GM12878 (cell line): ENCODE data around the gene LRRC8D. TPM values are rescaled to one million over a fixed set of nuclear protein-coding genes. Genes with fewer than 3 reads are reported as not detected.
A peak's percentile ranks its signal among the peaks of the same experiment; 100 is the strongest.

Experiments used
- ATAC-seq: fragments of 200-7000 bp; cut with Tn5 transposase; 3 replicates; pipeline ENCODE4 v1.9.1; 2020; ENCODE audit warnings: mild to moderate bottlenecking, moderate library complexity
- BruUV-seq: library from RNA; stranded (reverse); fragments of 400-500 nt; replicated peaks from 2 replicates; lab custom pipeline; 2021; lab: Mats Ljungman, UMichigan
- CTCF ChIA-PET: fragments of 300-600 bp; sonication (Branson Sonifier 250); formaldehyde crosslinking; extraction: SDS; loops from one replicate; lab custom pipeline; 2021; ENCODE audit warnings: inconsistent platforms; lab: Yijun Ruan, JAX
- POLR2A ChIA-PET: fragments of 350-600 bp; formaldehyde crosslinking; extraction: SDS; loops from one replicate; lab custom pipeline; 2021; ENCODE audit warnings: inconsistent platforms; lab: Charles Lee
- RAD21 ChIA-PET: fragments of 300-600 bp; sonication (Branson Sonifier 250); formaldehyde crosslinking; loops from one replicate; lab custom pipeline; 2023; ENCODE audit warnings: antibody characterized with exemption; ENCODE audit not compliant: unreplicated experiment; lab: Charles Lee
- SMC1A ChIA-PET: fragments of 300-600 bp; sonication (Branson Sonifier 250); formaldehyde crosslinking; loops from one replicate; lab custom pipeline; 2023; ENCODE audit not compliant: unreplicated experiment, uncharacterized antibody; lab: Charles Lee
- DNase-seq: peaks from one replicate; pipeline ENCODE4 v3.0.0-alpha.2; 2011; ENCODE audit warnings: low read depth, low spot score
- FAIRE-seq: peaks from 3 replicates; lab custom pipeline; 2011; peaks lifted over from hg19 to GRCh38; lab: Jason Lieb, UNC
- H2AFZ ChIP-seq: 2 replicates; pipeline ENCODE4 v1.6.0; 2011; ENCODE audit warnings: low read depth, low read length, control low read depth; ENCODE audit not compliant: control insufficient read depth
- H3K27ac ChIP-seq: 2 replicates; pipeline ENCODE4 v1.5.1; 2011; ENCODE audit warnings: control low read depth; ENCODE audit not compliant: control insufficient read depth, insufficient read depth
- H3K27me3 ChIP-seq, 2 experiments: replicated peaks in 1 of 2; 2 replicates each; pipeline versions ENCODE4 v1.6.0 to v1.6.1; 2011; ENCODE audit warnings: low read length in 1 of 2; ENCODE audit not compliant: control insufficient read depth in 2 of 2, insufficient read depth in 2 of 2
- H3K36me3 ChIP-seq, 2 experiments: 2 replicates each; pipeline ENCODE4 v1.5.1; 2011; ENCODE audit warnings: low read length in 1 of 2; ENCODE audit not compliant: control insufficient read depth in 2 of 2, insufficient read depth in 2 of 2
- H3K4me1 ChIP-seq: 2 replicates; pipeline ENCODE4 v1.6.1; 2011; ENCODE audit warnings: mild to moderate bottlenecking, low read length, moderate library complexity, mixed read lengths; ENCODE audit not compliant: control insufficient read depth, insufficient read depth
- H3K4me2 ChIP-seq: 2 replicates; pipeline ENCODE4 v1.6.0; 2011; ENCODE audit warnings: control low read depth; ENCODE audit not compliant: control insufficient read depth, insufficient read depth
- H3K4me3 ChIP-seq: fragments of 200-600 bp; sonication (generic); 2 replicates; pipeline ENCODE4 v1.5.1; 2016
- H3K79me2 ChIP-seq: 2 replicates; pipeline ENCODE4 v1.6.0; 2011; ENCODE audit warnings: low read length; ENCODE audit not compliant: control insufficient read depth, insufficient read depth
- H3K9ac ChIP-seq: 2 replicates; pipeline ENCODE4 v1.8.0; 2011; ENCODE audit warnings: low read length, control low read depth, mixed read lengths; ENCODE audit not compliant: control insufficient read depth, insufficient read depth
- H3K9me3 ChIP-seq: replicated peaks from 3 replicates; pipeline ENCODE4 v1.5.1; 2011; ENCODE audit warnings: mild to moderate bottlenecking, low read length; ENCODE audit not compliant: control insufficient read depth, insufficient read depth
- H4K20me1 ChIP-seq: 2 replicates; pipeline ENCODE4 v1.6.0; 2011; ENCODE audit not compliant: control insufficient read depth, insufficient read depth
- BCLAF1 ChIP-seq: fragments of 450-650 bp; IDR thresholded peaks from 2 replicates; pipeline ENCODE4 v1.6.1; 2017; ENCODE audit warnings: antibody characterized with exemption, mild to moderate bottlenecking, moderate library complexity
- CHD1 ChIP-seq: IDR thresholded peaks from 2 replicates; pipeline ENCODE4 v1.6.1; 2012; ENCODE audit warnings: low read depth, low read length, improper control_type of control experiment
- MLLT1 ChIP-seq: fragments of 450-650 bp; IDR thresholded peaks from 2 replicates; pipeline ENCODE4 v1.6.1; 2016; ENCODE audit warnings: mild to moderate bottlenecking
- RELB ChIP-seq: fragments of 450-650 bp; IDR thresholded peaks from 2 replicates; pipeline ENCODE4 v1.6.1; 2017; ENCODE audit warnings: low read depth, mild to moderate bottlenecking, moderate library complexity
- REST ChIP-seq: IDR thresholded peaks from 2 replicates; pipeline ENCODE4 v1.6.1; 2012; ENCODE audit warnings: mild to moderate bottlenecking, low read depth, low read length
- SKIL ChIP-seq: fragments of 450-650 bp; IDR thresholded peaks from 2 replicates; pipeline ENCODE4 v1.6.1; 2017; ENCODE audit warnings: mild to moderate bottlenecking, low read depth, inconsistent platforms; ENCODE audit not compliant: poor library complexity, severe bottlenecking
- ZNF274 ChIP-seq: IDR thresholded peaks from one replicate; pipeline ENCODE4 v1.8.0; 2011; ENCODE audit not compliant: insufficient read length, insufficient read depth
- WGBS: methylation state at CpG from one replicate; pipeline ENCODE4 v1.1.6; 2016; ENCODE audit warnings: low lambda C conversion rate; ENCODE audit not compliant: insufficient replicate concordance, insufficient coverage; ENCODE audit errors: missing lambda C conversion rate; 5-methylcytosine and 5-hydroxymethylcytosine counted together
- in situ Hi-C: fragments of 300-500 bp; cut with MboI; formaldehyde crosslinking; loops from 9 replicates; pipeline ENCODE4 v1.14.3; 2018; ENCODE audit warnings: mixed read lengths
- intact Hi-C: fragments of 100-400 bp; cut with micrococcal nuclease; formaldehyde crosslinking; loops from one replicate; pipeline ENCODE4 v1.14.2; 2022; ENCODE audit not compliant: unreplicated experiment
- polyA plus RNA-seq, 11 experiments: library from polyadenylated mRNA; depleted of rRNA in 4 of 11; unstranded in 6 of 11; stranded (reverse) in 5 of 11; fragments of >200 nt; fragmentation: Nextera tagmentation in 4 of 11; fragmentation: Illumina TruSeq in 1 of 11; extraction: Ambion mirVana in 4 of 11; extraction: Trizol in 1 of 11; gene quantifications; 1 replicate in 1 of 11; 2 replicates in 10 of 11; pipeline versions ENCODE4 v1.2.1 to v1.2.3, GENCODE V29; 2011 to 2016; ENCODE audit warnings: inconsistent platforms in 2 of 11, missing spikeins in 2 of 11, low read depth in 1 of 11
- total RNA-seq, 4 experiments: library from RNA; depleted of rRNA in 3 of 4; stranded (reverse); fragments of >200 nt in 3 of 4; fragmentation: Illumina TruSeq in 1 of 4; extraction: Trizol in 1 of 4; gene quantifications; 2 replicates each; pipeline versions ENCODE4 v1.2.1 to v1.2.3, GENCODE V29; 2013 to 2021

The LRRC8D gene
- total and polyA plus RNA-seq, 10 of the 15 experiments (the other 5 are each of a cell fraction or from before 2014, with no cell fraction given), result 5.6 to 44.1 (median 26.8) TPM

- TF ChIP-seq BCLAF1 (no peak), RELB (0 out of 2 replicates have a peak, but pooled peaks have one; percentile 22), ZNF274 (no peak)
These were observed 120.4 kb downstream of the LRRC8D start (continued) for GRCh38 chr1:89941110-89941766.

- BruUV-seq, result no TSS peak
- FAIRE-seq, result no peak
- in situ Hi-C loops, result no loop called here
- TF ChIP-seq MLLT1 (no peak), SKIL (no peak), CHD1 (no peak), REST (no peak)
- CTCF ChIA-PET, result interaction anchor here (0.8 kb wide), 1 partner anchor 161 kb away, joined by 4 read pairs; no protein-coding TSS in a partner anchor
- no peak for ATAC-seq
- H3K4me1 ChIP-seq, result peaks cover 24% of the 10 kb centered on the region
- H3K27me3 ChIP-seq, result no peaks in the 10 kb centered on the region
- H2AFZ ChIP-seq, result no peak overlapping the region
- H4K20me1 ChIP-seq, result no peaks in the 10 kb centered on the region
- RAD21 ChIA-PET, result no interaction called here
- no peaks in the 10 kb centered on the region for H3K9me3 ChIP-seq
- H3K9ac ChIP-seq, result no peak overlapping the region
- 98% methylated on average over 2 of the region's 2 CpGs for whole genome bisulfite sequencing
- no peak for DNase-seq
- SMC1A ChIA-PET, result interaction anchor here (0.6 kb wide), 1 partner anchor 117 kb away, joined by 4 read pairs; no protein-coding TSS in a partner anchor
- no peak overlapping the region for H3K4me3 ChIP-seq
- POLR2A ChIA-PET, result no interaction called here
- no peaks in the 10 kb centered on the region for H3K79me2 ChIP-seq
- H3K27ac ChIP-seq, result no peak overlapping the region
- intact Hi-C loops, result no loop called here
- H3K36me3 ChIP-seq, result no peaks in the 10 kb centered on the region
- no peak overlapping the region for H3K4me2 ChIP-seq
These were observed 121.2 kb downstream of the LRRC8D start for GRCh38 chr1:89942014-89942413.
